HepG2 (cell line): ENCODE results near the gene NXN.

ENCODE experiments used
- IKZF5 ChIP-seq: IDR thresholded peaks from 2 replicates; pipeline ENCODE4 v1.6.1; 2018; ENCODE audit warnings: missing genetic modification reagents, mild to moderate bottlenecking, missing compliant biosample characterization
- MBNL3 ChIP-seq: fragments of 250-450 bp; sonication (Bioruptor Pico); conservative IDR thresholded peaks from 2 replicates; pipeline ENCODE4 v1.8.0; 2022; ENCODE audit warnings: mild to moderate bottlenecking, inconsistent platforms
- POLR2AphosphoS5 ChIP-seq: IDR thresholded peaks from 2 replicates; pipeline ENCODE4 v1.6.1; 2012; ENCODE audit warnings: low read depth, low read length
- SOX6 ChIP-seq, 2 experiments: fragments of 450-650 bp in 1 of 2; sonication (generic) in 1 of 2; formaldehyde crosslinking in 1 of 2; IDR thresholded peaks; 2 replicates each; pipeline versions ENCODE4 v1.4.0 to v1.6.1; 2017 to 2020; ENCODE audit warnings: antibody characterized with exemption in 1 of 2, mild to moderate bottlenecking in 1 of 2, missing genetic modification reagents in 1 of 2
- ZBTB8A ChIP-seq: sonication (generic); formaldehyde crosslinking; IDR thresholded peaks from 2 replicates; pipeline ENCODE4 v1.4.0; 2020; ENCODE audit warnings: mild to moderate bottlenecking, low read depth, missing genetic modification reagents, borderline replicate concordance
- ZNF816 ChIP-seq: sonication (generic); formaldehyde crosslinking; IDR thresholded peaks from 2 replicates; pipeline ENCODE4 v1.8.0; 2022; ENCODE audit warnings: missing genetic modification reagents, mild to moderate bottlenecking, borderline replicate concordance

DNA sequence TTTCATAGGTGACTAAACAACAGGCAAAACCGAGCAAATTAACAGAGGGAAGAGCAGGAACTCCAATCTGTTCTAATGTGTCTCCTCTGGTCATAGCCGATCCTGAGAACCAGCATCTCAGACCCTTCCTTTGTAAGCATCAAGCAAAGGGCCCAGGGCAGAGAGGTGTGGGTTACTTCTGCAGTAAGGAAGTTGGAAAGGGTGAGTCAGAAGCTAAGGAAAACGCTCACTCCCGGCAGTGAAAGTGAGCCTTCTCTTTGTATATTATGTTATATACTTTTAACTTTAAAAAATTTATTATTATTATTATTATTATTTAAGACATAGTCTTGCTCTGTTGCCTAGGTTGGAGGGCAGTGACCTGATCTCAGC lies 119.8 kb downstream of the NXN start:
- TF ChIP-seq IKZF5 (CRISPR knock-in tag) = no peak
- no peak for TF ChIP-seq ZBTB8A (CRISPR knock-in tag)
- TF ChIP-seq MBNL3 (CRISPR knock-in tag) = no peak
- no peak for TF ChIP-seq SOX6 (IDR thresholded peaks at IDR 0.05)
- no peak for TF ChIP-seq SOX6 (CRISPR knock-in tag; IDR thresholded peaks at IDR 0.05)
- TF ChIP-seq ZNF816 (CRISPR knock-in tag) = no peak
- TF ChIP-seq POLR2AphosphoS5 = no peak
